ENCODE results near the gene CAMTA1.

Gene CAMTA1

GRCh38 chr1:6970221-6970620 lies 185.0 kb downstream of the CAMTA1 start:
- no peak for DNase-seq (ENCODE audit: low read depth in 2 of 3, low spot score in 1 of 3)

GRCh38 chr1:6971048-6971447 lies 185.8 kb downstream of the CAMTA1 start:
- DNase-seq (ENCODE audit: low read depth in 2 of 3, low spot score in 1 of 3): no peak

- DNase-seq (ENCODE audit: low read depth in 2 of 3, low spot score in 1 of 3): no peak
Observed at GRCh38 chr1:6971699-6972098, 186.4 kb downstream of the CAMTA1 start.

GRCh38 chr1:6972399-6972798 lies 187.1 kb downstream of the CAMTA1 start:
- no peak for DNase-seq (ENCODE audit: low read depth in 2 of 3, low spot score in 1 of 3)

GRCh38 chr1:6975331-6976043 lies 190.2 kb downstream of the CAMTA1 start:
- no peak for DNase-seq (ENCODE audit: low read depth in 2 of 3, low spot score in 1 of 3)

GRCh38 chr1:6976044-6976375 lies 190.8 kb downstream of the CAMTA1 start:
- DNase-seq (ENCODE audit: low read depth in 2 of 3, low spot score in 1 of 3): no peak

- DNase-seq (ENCODE audit: low read depth in 2 of 3, low spot score in 1 of 3): no peak
Observed at GRCh38 chr1:6979003-6979613, 193.9 kb downstream of the CAMTA1 start.

GRCh38 chr1:6981595-6981994 lies 196.3 kb downstream of the CAMTA1 start:
- DNase-seq (ENCODE audit: low read depth in 2 of 3, low spot score in 1 of 3): no peak

GRCh38 chr1:6982443-6982842 lies 197.2 kb downstream of the CAMTA1 start:
- no peak for DNase-seq (ENCODE audit: low read depth in 2 of 3, low spot score in 1 of 3)

- no peak for DNase-seq (ENCODE audit: low read depth in 2 of 3, low spot score in 1 of 3)
Observed at GRCh38 chr1:6982860-6983259, 197.6 kb downstream of the CAMTA1 start.

- DNase-seq (ENCODE audit: low read depth in 2 of 3, low spot score in 1 of 3): no peak
Observed at GRCh38 chr1:6984536-6984935, 199.3 kb downstream of the CAMTA1 start.

GRCh38 chr1:6984986-6985385 lies 199.7 kb downstream of the CAMTA1 start:
- no peak for DNase-seq (ENCODE audit: low read depth in 2 of 3, low spot score in 1 of 3)

- DNase-seq (ENCODE audit: low read depth in 2 of 3, low spot score in 1 of 3): no peak
Observed at GRCh38 chr1:6985549-6986276, 200.5 kb downstream of the CAMTA1 start.

- no peak for DNase-seq (ENCODE audit: low read depth in 2 of 3, low spot score in 1 of 3)
Observed at GRCh38 chr1:6986281-6986680, 201.0 kb downstream of the CAMTA1 start.

- DNase-seq (ENCODE audit: low read depth in 2 of 3, low spot score in 1 of 3): no peak
Observed at GRCh38 chr1:6987940-6988339, 202.7 kb downstream of the CAMTA1 start.

GRCh38 chr1:6988796-6989195 lies 203.5 kb downstream of the CAMTA1 start:
- no peak for DNase-seq (ENCODE audit: low read depth in 2 of 3, low spot score in 1 of 3)

- DNase-seq (ENCODE audit: low read depth in 2 of 3, low spot score in 1 of 3): no peak
Observed at GRCh38 chr1:6989212-6990159, 204.2 kb downstream of the CAMTA1 start.

- DNase-seq (ENCODE audit: low read depth in 2 of 3, low spot score in 1 of 3): no peak
Observed at GRCh38 chr1:6991266-6991665, 206.0 kb downstream of the CAMTA1 start.

- DNase-seq (ENCODE audit: low read depth in 2 of 3, low spot score in 1 of 3): no peak
Observed at GRCh38 chr1:6995789-6996188, 210.5 kb downstream of the CAMTA1 start.

- no peak for DNase-seq (ENCODE audit: low read depth in 2 of 3, low spot score in 1 of 3)
Observed at GRCh38 chr1:6996371-6996770, 211.1 kb downstream of the CAMTA1 start.

GRCh38 chr1:6996866-6997265 lies 211.6 kb downstream of the CAMTA1 start:
- DNase-seq (ENCODE audit: low read depth in 2 of 3, low spot score in 1 of 3): no peak

Measured in stimulated activated CD4-positive, alpha-beta T cell treated with anti-CD3 and anti-CD28 coated beads, Interleukin-12 subunit alpha, Interleukin-12 subunit beta, amount 100 ng/mL, for 48 hours (primary cell).